Renal pelvis (tissue), 4 donors: Measurements from ENCODE around the gene PRSS27. TPM values are rescaled to one million over a fixed set of nuclear protein-coding genes. Genes with fewer than 3 reads are reported as not detected.
A peak's percentile ranks its signal among the peaks of the same experiment; 100 is the strongest.
"Not testable (repeated sequence)": the region's sequence is repeated elsewhere in the genome, so short reads cannot be mapped to it uniquely, and the experiment has no call there.

Experiments
- DNase-seq: peaks from one replicate; pipeline ENCODE4 v3.0.0-alpha.2; 2013
- polyA plus RNA-seq, 3 donors: library from polyadenylated mRNA; unstranded; fragments of 120-200 nt; gene quantifications; one replicate each; pipeline ENCODE4 v1.2.1, GENCODE V29; 2013; ENCODE audit not compliant: insufficient read length in 3 of 3

The PRSS27 gene
- polyA plus RNA-seq, 3 donors: 1.5 to 2.8 (median 2.0) TPM

DNA sequence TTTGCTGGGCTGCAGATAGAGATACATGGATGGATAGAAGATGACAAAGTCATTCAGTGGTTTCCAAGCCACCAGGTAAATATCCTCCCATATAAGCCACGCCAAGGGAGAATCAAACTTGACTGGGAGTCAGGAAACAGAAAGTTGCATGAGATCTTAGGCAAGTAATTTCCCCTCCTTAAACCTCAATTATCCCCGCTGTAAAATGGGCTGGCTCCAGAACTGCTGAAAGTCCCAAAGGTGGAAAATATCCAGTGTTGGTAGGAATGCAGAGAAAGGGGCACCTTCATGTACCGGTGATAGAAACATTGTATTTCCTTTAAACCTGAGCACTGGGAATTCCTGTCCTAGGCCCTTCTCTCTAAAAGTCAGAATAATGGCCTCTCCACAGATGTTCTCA, 43.1 kb downstream of the PRSS27 start:
- not testable (repeated sequence) for DNase-seq

DNA sequence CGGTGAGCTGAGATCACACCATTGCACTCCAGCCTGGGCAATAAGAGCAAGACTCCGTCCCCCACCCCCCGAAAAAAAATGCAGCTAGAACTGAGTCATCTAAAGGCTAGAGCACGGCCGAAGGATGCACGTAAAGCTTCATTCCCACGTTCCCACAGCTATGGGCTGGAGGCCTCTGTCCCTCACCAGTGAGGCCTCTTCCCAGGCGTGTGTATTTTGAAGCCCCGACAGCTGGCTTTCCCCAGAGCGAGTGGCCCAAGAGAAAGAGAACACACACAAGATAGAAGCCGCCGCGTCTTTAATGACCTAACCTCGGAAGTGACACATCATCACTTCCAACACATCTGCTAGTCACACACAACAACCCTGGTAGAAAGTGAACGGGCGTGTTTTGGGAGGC, 44.3 kb downstream of the PRSS27 start:
- DNase-seq: no peak

DNA sequence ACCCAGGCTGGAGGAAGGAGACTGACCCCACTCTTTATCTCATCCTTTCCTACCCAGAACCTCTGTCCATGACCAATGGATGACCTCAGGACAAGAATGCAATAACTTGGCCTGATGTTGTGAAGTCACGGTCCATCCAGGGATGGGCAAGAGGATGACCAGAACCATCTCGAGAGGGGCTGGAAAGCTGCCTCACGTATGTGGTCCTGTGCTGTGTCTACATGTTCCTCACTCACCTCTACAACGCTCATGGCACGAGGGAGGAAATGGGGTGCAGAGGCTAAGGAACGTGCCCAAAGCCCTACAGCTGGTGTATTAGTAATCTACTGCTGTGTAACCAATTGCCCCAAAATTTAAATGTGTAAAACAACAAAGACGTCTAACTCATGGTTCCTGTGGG, 45.0 kb downstream of the PRSS27 start:
- DNase-seq: no peak

DNA sequence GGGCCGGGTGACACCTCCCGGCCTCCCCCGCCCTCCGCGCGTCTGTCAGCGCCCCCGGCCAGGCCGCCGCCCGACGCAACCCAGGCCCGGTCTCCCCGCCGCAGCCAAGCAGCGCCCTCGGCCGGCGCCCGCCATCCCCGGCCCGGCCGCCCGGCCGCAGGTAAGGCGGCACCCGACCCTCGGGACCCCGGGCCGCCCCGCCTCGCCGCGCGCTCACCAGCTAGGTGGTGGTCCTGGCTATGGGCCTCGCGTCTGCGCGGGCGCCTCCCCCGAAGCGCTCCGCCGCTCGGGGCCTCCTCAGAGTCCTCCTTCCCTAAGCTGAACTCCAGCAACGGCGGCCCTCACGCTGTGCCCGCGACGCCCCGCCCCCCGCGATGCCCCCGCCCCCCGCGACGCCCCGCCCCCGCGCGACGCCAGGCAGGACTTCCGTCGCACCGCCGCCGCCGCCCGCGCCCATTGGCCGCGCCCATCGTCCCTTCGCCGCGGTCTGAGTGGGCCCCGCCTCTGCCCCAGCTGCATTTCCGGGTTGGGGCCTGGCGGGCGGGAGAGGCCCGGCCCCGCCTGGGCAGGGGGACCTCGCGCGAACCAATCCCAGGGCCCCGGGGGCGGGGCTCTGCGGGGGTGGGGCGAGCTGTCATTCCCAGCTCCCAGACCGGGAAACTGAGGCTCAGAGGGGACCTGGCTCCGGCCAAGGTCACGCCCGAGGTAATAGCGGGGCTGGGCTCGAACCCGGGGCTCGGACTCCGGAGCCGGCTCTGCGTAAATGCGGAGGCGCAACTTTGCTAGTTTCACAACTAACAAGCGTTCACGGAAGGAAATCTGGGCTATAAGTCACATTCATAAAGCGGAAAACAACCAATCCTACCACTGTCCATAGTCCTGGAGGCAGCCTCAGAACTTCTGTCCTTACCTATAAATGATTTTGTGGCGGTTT, 46.7 kb downstream of the PRSS27 start:
- peak; percentile 96 for DNase-seq

DNA sequence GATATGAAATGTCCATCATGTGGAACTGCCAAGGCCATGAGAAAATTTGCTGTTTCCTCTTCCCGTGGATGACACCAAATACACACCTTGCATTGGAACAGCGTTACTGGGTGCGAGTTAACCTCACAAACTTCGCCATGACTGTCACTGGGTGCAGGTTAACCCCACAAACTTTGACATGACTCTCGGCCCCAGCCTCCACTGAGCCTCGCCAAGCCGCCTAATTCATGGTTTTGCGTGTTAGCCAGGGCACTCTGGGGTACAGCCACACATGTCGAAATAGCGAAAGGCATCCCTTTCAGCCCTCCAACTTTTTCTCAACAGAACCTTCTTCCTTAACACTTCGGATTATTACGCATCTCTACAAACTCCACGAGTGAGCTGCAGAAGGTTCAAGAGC, 48.3 kb downstream of the PRSS27 start:
- no peak for DNase-seq

DNA sequence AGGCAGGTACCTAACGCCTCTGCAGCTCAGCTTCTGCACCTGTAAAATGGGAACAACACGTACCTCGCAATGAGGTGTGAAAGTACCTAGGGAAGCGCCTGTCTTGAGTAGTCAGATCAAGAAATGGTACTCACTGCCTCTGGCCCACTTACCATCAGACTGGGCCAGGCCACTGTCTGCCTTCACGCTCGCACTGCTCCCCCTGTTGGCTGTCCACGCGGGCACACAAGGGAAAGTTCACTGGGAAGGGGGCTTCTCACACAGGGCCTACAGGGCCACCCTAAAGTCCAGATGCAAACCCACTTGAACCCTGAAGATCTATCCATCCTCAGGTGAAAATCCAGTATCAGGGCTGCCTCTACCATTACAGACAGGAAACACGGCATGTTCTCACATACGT, 48.8 kb downstream of the PRSS27 start:
- DNase-seq: not testable (repeated sequence)

DNA sequence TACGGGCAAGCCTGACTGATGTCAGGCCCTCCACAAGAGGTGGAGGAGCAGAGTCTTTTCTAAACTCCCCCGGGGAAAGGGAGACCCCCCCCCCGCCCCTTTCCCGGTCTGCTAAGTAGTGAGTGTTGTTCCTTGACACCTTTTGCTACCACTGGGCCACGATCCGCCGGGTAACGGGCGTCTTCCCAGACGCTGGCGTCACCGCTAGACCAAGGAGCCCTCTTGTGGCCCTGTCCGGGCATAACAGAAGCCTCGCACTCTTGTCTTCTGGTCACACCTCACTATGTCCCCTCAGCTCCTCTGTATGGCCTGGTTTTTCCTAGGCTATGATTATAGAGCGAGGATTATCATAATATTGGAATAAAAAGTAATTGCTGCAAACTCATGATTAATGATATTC, 50.0 kb downstream of the PRSS27 start:
- DNase-seq: not testable (repeated sequence)

DNA sequence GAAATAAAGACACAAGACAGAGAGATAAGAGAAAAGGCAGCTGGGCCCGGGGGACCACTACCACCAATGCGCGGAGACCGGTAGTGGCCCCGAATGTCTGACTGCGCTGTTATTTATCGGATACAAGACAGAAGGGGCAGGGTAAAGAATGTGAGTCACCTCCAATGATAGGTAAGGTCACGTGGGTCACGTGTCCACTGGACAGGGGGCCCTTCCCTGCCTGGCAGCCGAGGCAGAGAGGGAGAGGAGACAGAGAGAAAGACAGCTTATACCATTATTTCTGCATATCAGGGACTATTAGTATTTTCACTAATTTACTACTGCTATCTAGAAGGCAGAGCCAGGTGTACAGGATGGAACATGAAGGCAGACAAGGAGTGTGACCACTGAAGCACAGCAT, 50.4 kb downstream of the PRSS27 start:
- not testable (repeated sequence) for DNase-seq

DNA sequence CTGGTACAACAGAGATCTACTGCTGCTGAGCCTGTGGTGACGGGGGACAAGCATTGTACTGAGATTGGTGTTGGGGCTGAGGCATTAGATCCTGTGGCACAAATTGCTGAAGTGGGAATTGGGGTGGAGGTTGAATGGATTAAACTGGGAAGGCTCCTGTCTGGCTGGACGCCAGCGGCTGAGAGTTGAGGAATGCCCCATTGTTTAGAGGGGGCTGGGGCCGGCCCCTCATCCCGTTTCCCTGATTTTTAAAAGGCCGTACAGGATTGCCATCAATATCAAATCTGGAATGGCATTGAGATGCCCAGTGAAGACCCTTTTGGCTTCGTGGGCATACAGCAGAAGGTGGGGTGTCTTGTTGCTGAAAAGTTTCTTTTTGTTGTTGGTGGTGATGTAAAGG, 53.4 kb downstream of the PRSS27 start:
- DNase-seq: not testable (repeated sequence)

DNA sequence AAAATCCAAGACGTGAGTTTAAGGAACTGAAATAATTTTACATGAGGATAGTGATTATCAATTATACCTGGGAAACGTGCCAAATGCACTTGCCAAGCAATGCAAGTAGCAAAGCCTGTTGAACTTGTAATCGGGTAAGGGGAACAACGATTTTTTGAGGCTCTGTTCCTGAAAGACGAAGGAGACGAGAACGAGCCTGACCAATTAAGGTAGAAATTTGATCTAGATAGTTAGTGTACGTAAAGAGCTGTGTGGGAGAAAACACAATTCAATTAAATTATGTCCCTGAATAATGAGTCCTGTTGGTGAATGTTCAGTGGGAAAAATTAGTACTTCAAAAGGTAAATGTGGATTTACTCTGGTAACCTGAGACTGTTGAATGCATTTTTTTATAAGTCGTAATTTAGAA, 55.4 kb downstream of the PRSS27 start:
- DNase-seq: peak; percentile 41

DNA sequence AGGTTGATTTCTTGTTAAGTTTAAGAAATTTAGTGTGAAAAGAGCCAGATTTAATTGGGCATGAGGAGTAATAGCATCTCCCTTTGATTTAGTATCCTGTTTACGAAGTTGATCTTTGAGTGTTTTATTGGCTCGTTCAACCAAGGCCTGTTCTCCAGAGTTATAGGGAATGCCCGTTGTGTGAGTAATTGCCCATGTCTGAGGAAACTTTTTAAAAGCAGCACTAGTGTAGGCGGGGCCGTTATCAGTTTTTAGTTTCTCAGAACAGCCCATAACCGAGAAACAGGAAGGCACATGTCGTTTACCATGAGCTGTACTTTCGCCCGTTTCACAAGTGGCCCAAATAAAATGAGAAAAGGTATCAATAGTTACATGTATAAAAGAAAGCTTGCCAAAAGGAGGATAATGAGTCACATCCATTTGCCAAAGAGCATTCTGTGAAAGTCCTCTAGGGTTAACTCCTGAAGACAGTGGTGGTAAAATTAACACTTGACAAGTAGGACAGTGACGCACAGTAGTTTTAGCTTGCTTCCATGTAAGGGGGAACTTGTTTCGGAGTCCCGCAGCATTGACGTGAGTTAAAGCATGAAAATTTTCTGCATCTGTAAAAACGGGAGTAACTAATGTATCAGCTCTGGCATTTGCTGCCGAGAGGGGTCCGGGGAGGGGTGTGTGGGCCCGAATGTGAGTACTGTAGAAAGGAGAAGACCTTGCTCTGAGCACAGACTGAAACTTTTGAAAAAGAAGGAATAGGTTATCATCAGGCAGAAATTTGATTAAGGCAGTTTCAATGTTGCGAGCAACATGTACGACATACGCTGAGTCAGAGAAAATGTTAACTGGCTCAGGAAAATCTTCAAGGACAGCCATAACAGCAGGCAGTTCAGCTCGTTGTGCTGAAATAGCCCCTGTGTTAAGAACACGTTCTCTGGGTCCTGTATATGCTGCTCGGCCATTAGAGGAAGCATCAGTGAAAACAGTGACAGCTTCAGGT, 56.2 kb downstream of the PRSS27 start:
- peak; percentile 78 for DNase-seq

Other genes with a start within 250 kb of the PRSS27 start
- 1 to 10 TPM; 2.4 to 4.3 (median 3.8) TPM for gene NTN3, start 248.9 kb downstream of the PRSS27 start, polyA plus RNA-seq
- gene TBC1D24, start 245.1 kb downstream of the PRSS27 start, polyA plus RNA-seq: 10 to 100 TPM; 16.1 to 25.1 (median 24.0) TPM
- 100 to 1,000 TPM; 238 to 294 (median 248) TPM for gene ATP6V0C, start 206.3 kb downstream of the PRSS27 start, polyA plus RNA-seq
- gene AMDHD2, start 199.9 kb downstream of the PRSS27 start, polyA plus RNA-seq: 10 to 100 TPM; 33.7 to 47.0 (median 38.5) TPM
- gene CEMP1, start 188.8 kb downstream of the PRSS27 start, polyA plus RNA-seq: 1 to 10 TPM; 2.8 to 8.6 (median 8.0) TPM
- gene PDPK1, start 182.2 kb downstream of the PRSS27 start, polyA plus RNA-seq: 10 to 100 TPM; 49.4 to 51.4 (median 50.1) TPM
- gene KCTD5, start 37.7 kb downstream of the PRSS27 start, polyA plus RNA-seq: 10 to 100 TPM; 19.7 to 25.3 (median 23.4) TPM
- 100 to 1,000 TPM; 642 to 846 (median 787) TPM for gene SRRM2, start 32.4 kb upstream of the PRSS27 start, polyA plus RNA-seq
- gene ELOB, start 57.1 kb upstream of the PRSS27 start, polyA plus RNA-seq: 100 to 1,000 TPM; 203 to 310 (median 281) TPM
- under 1 TPM in 1 of 3 donors, not detected in 2; 0.26 TPM for gene PRSS33, start 67.3 kb upstream of the PRSS27 start, polyA plus RNA-seq
- not detected for gene PRSS41, start 78.2 kb upstream of the PRSS27 start, polyA plus RNA-seq
- under 1 TPM in 1 of 3 donors, not detected in 2; 0.38 TPM for gene PRSS21, start 97.0 kb upstream of the PRSS27 start, polyA plus RNA-seq
- gene ZG16B, start 110.1 kb upstream of the PRSS27 start, polyA plus RNA-seq: under 1 TPM; 0.21 to 0.84 (median 0.43) TPM
- 10 to 100 TPM in 1 of 3 donors, 1 to 10 TPM in 2; 8.8 to 13.1 (median 9.2) TPM for gene PRSS22, start 137.9 kb upstream of the PRSS27 start, polyA plus RNA-seq
- 10 to 100 TPM; 26.6 to 33.2 (median 29.5) TPM for gene FLYWCH2, start 163.0 kb upstream of the PRSS27 start, polyA plus RNA-seq
- 10 to 100 TPM; 27.8 to 38.9 (median 32.4) TPM for gene FLYWCH1, start 191.7 kb upstream of the PRSS27 start, polyA plus RNA-seq
- gene KREMEN2, start 244.1 kb upstream of the PRSS27 start, polyA plus RNA-seq: 1 to 10 TPM; 2.5 to 3.6 (median 3.5) TPM
- gene PAQR4, start 249.1 kb upstream of the PRSS27 start, polyA plus RNA-seq: 10 to 100 TPM in 2 of 3 donors, 1 to 10 TPM in 1; 9.9 to 12.5 (median 12.4) TPM